HG03280 (cell line): ENCODE results near the gene CCNJ.
"Not testable (repeated sequence)": the region's sequence is repeated elsewhere in the genome, so short reads cannot be mapped to it uniquely, and the experiment has no call there.

ENCODE experiments used
- ATAC-seq: cut with Tn5 transposase; IDR thresholded peaks from one replicate; pipeline ENCODE4 v1.9.1; 2021; ENCODE audit warnings: mild to moderate bottlenecking, moderate library complexity; ENCODE audit not compliant: unreplicated experiment

Gene CCNJ, protein sequence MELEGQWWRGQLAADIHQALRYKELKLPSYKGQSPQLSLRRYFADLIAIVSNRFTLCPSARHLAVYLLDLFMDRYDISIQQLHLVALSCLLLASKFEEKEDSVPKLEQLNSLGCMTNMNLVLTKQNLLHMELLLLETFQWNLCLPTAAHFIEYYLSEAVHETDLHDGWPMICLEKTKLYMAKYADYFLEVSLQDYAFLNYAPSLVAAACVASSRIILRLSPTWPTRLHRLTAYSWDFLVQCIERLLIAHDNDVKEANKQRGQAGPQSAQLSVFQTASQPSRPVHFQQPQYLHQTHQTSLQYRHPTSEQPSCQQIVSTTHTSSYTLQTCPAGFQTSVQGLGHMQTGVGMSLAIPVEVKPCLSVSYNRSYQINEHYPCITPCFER

DNA sequence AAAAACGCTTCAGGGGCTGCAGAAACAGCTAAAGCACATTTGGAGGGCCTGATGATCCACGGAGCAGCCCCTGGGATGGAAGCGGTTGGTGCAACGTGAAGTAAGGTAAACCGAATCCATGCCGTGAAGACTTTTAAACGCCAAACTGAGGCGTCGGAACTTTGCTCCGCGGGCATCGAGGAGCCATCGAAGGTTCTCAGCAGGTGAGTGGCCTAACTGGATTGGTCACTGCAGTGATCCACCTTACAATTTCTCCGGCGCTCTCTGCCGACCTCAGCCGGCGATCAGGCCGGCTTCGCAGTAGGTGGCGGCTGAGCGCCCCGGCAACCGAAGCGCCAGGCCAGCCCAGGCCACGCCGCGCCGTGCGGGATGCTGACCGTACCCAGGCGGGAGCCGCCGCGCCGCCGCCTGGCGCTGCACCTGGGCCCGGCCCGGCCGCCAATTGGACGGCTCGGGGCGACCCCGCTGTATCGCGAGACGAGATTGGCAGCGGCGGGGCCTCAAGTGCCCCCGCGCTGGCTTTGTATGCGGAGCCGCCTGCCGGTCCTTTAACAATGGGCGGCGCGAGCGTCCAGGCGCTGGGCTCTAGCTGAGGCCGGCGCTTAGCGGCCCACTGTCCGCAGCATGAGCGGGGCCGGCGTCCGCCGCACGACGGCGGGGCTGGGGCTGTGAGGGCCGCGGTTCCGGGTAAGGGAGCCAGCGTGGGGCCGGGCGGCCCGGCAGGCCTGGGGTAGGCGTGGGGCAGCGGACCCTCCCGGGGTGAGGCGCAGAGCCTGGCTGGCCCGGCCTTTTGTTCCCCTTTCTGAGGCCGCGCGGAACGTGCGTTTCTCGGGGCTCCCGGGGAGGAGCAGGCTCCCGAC is at the start of gene CCNJ:
Gene CCNJ (plus strand): TSS at position 551 of the 860 bp plus-strand sequence. CDS start 811 bp downstream, outside the sequence.
- ATAC-seq: peak; percentile 84

DNA sequence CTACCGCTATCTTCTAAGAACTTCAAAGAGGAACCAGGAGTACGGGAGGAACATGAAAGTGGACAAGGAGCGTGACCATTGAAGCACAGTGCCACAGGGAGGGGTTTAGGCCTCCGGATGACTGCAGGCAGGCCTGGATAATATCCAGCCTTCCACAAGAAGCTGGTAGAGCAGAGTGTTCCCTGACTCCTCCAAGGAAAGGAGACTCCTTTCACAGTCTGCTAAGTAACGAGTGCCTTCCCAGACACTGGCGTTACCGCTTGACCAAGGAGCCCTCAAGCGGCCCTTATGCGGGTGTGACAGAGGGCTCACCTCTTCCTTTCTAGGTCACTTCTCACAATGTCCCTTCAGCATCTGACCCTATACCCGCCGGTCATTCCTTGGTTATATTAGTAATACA is 49.0 kb upstream of the CCNJ start:
- not testable (repeated sequence) for ATAC-seq

DNA sequence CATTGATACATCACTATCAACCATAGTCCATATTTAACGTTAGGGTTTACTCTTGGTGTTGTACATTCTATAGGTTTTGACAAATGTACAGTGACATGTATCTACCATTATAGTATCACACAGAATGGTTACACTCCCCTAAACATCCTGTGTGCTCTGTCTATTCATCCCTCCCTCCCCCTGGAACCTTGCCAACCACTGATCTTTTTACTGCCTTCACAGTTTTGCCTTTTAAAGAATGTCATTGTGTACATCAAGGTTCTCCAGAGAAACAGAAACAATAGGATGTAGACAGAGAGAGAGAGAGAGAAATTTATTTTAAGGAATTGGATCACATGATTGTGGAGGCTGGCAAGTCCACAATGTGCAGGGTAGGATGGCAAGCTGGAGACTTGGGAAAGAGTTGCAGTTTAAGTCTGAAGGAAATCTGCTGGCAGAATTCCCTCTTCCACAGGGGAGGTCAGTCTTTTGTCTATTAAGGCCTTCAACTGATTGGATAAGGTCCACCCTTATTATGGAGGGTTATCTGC is 45.1 kb upstream of the CCNJ start:
- no peak for ATAC-seq

DNA sequence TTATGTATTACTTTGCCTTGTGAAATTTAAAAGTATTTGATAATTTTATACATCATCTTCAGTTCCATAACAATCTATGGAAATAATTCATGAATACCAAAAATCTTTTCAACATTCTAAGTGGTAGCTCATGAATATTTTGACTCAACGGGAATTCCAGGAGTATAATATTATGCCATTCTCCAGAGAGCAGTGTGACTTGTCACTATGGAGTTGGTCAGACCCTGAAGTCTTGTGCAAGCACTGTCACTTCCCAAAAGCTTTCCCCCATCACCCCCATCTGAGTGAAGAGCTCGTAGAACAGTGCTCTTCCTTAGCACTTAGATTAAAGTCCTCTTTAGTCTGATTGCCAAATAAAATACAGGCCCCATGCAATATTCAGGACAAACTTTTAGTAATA is 29.4 kb upstream of the CCNJ start:
- no peak for ATAC-seq

DNA sequence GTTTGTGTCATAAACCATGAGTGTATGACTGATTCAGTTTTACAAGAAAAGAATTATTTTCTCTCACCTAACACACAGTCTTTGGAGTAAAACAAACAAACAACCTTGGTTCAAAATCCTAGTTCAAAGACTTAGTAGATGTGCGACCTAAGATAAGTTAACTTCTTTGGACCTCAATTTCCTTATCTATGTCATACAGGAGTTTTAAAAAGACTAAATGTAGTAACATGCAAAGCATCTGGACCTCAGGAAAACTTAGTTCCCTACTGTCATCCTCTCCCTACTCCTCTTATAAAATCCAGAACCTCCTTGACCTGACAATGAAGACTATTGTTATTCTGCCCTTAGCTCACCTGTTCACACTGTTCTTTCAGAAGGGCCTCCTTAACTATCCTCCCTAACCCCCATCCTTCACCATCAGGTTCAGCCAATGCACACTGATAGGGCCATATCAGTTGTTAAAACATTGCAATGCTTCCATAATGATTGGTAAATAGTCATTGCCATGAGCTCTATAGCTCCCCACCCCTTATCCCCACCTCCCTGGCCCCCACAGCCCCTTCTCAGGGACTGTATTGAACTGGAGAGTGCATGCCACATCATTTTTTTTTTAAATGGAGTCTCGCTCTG is 28.8 kb upstream of the CCNJ start:
- ATAC-seq: no peak

GRCh38 chr10:96017191-96017687 is 26.1 kb upstream of the CCNJ start:
- no peak for ATAC-seq

DNA sequence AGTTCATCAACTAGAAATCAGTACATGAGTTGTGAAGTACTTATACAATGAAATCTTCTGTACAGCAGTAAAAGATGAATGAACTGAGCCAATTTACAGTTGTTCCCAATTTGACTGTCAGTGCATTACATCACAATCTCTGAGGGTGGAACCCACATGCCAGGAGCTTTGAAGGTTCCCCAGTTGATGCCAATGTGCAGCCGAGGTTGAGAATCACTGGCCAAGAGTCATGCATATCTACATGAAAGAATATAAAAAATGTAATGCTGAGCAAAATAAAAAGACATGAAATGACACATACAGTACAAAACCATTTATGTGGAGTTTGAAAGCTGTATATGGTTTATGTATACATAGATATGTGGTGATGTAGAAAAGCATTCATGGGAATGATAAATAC is 22.1 kb upstream of the CCNJ start:
- no peak for ATAC-seq

GRCh38 chr10:96022739-96023138 is 20.6 kb upstream of the CCNJ start:
- no peak for ATAC-seq

GRCh38 chr10:96023168-96023567 is 20.2 kb upstream of the CCNJ start:
- no peak for ATAC-seq

DNA sequence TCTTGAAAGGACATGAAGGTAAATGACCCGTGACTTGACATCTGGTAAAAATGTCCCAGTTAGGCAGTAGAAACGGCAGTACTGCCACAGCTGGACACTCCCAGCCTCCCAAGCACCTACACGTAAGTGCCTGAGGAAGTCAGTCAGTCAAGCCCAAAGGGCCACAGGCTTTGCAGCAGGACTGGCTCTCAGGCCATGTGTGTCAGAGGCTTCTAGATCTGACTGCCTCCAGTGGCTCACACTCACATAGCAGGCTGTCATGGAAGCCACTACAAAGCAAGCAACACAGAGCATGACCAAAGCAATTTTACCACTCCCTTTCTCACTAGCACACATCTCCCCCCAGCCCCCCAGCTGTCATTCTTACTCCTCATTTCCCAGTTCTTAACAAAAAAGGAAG is 17.8 kb upstream of the CCNJ start:
- no peak for ATAC-seq

DNA sequence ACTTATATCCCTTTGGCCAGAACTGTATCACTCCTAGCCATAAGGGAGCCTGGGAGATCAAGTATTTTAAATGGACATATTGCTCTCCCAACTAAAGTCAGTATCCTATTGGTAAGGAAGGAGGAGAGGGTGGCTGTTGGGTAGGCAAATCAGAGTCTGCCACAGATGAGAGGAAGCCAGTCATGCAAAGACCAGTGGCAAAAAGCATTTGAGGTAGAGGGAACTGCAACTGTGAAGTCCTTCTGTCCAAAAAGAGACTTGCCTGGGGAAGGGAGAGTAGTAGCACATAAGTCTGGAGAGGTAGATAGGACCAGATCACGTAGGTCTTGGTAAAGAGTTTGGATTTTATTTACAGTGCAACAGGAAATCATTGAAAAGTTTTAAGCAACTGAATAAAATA is 8.8 kb upstream of the CCNJ start:
- ATAC-seq: no peak

DNA sequence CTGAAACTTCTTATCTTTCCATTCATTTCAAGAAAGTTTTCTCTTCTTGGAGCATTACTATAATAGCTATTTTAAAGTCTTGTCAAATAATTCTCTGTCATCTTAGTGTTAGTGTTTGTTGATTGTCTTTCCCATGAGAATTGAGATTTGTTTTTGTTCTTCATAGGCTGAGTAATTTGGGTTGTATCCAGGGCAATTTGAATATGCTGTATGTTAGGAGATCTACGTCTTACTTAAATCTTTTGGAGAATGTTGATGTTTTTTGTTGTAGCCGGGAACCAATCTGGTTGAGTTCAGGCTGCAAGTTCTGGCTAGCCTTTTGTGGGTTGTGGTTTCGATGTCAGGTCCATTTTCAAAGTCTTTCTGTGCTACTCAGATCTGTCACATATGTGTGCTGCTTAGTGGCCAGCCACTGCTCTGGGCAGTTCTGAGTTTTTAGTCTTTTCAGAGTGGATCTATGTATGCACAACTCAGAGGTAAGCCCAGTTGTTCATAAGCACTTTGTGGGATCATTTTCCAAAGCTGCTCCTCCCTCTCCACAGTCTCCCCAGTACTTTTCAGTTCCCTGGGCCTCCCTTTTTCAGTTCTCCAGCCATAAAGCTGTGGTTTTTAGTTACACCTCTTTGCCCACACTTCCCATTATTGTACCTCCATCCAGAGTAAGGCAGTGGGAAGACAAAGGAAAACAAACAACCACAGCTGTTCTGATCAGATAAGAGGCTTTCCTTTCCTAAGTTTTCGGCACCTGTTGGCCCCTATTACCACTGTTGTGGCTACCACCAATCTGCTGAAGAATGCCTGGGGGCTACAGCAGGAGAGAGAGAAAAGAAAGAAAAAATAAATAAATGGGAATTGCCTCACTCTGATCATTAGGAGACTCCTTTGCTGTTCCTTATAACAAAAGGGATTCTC is 4.7 kb upstream of the CCNJ start:
- ATAC-seq: no peak

DNA sequence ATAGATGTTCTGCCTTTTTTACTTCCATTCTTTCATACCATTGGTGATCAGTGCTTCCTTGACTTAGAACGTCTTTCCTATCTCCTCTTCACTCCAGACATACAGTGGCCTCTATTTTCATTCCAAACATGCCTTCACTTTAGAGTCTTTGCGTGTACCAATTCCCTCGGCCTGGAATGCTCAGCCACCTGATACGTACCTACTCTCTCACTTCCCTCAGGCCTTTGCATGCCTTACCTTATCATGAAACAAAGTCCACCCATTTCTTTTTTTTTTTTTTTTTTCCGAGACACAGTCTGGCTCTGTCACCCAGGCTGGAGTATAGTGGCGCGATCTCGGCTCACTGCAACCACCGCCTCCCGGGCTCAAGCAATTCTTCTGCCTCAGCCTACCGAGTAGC is 2.2 kb upstream of the CCNJ start:
- no peak for ATAC-seq

DNA sequence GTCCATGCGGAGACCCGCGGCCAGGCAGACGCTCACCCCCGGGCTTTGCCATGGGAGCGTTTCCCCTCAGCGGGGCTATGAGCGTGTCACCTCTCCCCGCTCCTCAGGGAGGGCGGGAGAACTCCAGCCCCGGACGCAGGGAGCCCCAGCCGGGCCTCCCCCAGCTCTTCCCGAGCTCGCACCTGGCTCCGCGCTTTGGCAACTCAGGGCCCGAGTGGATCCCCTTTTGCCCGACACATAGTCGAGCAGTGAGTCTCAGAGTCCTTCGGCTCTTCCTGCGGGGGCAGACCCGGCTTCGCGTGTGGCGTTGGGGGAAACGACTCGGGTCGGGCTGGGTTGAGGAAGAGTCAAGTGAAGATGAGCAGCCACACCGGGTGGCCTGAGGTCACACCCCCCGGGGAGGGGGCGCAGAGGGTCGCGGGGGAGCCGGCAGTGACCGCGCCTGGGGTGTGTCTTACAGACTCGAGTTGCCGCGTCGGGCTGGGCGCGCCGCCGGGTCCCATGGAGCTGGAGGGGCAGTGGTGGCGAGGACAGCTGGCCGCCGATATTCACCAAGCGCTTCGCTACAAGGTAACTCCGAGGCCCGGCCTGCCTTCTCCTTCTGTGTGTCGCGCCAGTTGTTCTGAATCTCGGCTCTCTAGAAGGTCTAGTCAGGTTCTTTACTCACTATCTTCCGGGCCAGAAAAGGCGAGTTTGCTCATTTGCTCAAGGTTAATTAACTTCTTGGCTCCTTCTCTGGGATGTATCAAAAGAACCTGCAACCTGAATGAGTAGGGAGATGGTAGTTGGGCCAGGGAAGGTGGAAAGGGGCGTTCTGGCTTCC is 721 bp downstream of the CCNJ start:
- peak; percentile 37 for ATAC-seq

DNA sequence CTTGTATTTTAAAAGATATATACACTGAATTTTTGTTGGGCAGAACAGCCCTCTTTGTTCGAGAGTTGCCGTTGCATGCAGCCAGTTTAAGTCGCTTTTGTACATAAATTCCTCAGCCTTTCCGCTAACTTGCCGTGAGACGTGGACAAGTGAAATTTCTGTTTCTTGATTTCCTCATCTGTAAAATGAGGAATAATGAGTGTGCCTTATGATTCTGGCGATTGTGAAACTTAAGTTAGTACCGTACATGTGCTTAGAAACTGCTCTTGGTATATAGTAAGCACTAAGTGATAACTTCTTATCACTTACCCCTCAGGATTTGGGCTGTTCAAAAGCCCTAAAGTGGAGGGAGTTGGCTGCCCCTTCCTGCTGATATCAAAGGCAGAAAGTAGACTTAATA is 1.4 kb downstream of the CCNJ start:
- no peak for ATAC-seq

DNA sequence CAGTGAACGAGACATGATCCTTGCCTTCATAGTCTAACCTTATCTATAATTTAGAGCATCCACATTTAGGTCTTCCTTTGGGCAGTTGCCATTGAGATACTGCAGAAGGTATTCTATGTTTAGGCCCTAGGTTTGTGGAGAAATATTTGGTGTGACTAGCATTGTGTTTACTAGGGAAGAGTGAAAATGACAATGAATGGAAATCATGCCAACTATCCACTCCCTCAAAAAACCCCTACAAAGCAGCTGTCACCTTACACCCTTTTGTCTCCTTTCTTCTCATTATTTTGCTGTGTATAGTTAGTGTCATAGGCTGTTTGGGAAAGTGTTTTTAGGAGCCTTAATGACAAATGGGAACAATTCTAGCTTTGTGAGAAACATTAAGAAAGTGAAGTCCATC is 3.2 kb downstream of the CCNJ start:
- ATAC-seq: no peak

DNA sequence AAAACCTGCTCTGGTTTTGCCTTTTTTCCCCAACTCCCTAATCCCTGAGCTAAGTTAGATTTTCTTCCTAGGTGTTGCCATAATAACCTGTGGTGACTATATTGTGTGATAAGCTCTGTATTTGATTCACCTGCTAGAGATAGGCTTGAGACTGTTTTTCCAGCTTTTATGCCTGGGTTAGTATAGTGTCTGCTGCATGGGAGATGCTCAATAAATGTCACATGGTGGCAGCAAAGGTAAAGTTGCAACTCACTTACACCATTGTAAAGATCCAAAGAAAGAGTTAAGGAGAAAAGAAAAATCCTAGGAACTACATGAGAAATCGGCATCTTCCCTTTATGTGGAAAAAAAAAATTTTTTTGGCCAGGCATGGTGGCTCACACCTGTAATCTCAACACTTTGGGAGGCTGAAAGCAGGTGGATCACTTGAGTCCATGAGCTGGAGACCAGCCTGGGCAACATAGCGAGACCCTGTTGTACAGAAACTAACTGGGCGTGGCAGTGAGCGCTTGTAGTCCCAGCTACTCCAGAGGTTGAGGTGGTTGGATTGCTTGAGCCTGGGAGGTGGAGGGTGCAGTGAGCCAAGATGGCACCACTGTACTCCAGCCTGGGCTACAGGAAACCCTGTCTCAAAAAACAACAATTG is 3.7 kb downstream of the CCNJ start:
- ATAC-seq: no peak

DNA sequence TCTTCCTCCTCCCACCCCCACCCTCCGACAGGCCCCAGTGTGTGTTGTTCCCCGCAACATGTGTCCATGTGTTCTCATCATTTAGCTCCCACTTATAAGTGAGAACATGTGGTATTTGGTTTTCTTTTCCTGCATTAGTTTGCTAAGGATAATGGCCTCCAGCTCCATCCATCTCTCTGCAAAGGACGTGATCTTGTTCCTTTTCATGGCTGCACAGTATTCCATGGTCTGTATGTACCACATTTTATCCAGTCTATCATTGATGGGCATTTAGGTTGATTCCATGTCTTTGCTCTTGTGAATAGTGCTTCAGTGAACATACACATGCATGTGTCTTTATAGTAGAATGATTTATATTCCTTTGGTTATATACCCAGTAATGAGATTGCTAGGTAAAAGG is 4.5 kb downstream of the CCNJ start:
- ATAC-seq: not testable (repeated sequence)

GRCh38 chr10:96049340-96049739 is 6.0 kb downstream of the CCNJ start:
- ATAC-seq: no peak
